Measurements from ENCODE around the gene GRAP.
"Not testable (repeated sequence)": the region's sequence is repeated elsewhere in the genome, so short reads cannot be mapped to it uniquely, and the experiment has no call there.

The GRAP gene

DNA sequence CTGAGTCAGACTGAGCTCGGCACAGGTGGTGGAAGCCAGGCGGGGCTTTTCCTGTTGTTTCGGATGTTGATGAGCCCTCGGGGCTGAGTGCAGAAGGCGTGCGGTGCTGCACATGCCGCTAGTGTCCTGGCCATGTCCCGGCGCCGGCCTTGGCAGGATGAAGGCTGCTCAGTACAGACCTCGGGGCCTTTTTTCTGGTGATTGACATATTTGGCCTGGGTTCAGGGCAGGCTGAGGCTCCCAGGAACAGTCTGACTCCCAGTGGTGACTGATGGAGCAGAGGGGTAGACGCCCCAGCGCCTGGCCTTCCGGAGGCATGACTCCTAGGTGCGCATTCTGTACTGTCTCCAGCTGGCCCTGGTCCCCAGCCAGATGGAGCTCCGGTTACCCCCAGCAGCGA lies 8.8 kb downstream of the GRAP start:
- H3K27ac ChIP-seq (ENCODE audit: low read depth, low read length, poor library complexity, severe bottlenecking); H4K20me1 ChIP-seq (ENCODE audit: insufficient read depth, low read length); H2AFZ ChIP-seq (ENCODE audit: low read length); H3K4me1 ChIP-seq (ENCODE audit: insufficient read depth, low read length, severe bottlenecking); H3K4me2 ChIP-seq (ENCODE audit: low read length); H3K4me3 ChIP-seq (ENCODE audit: low read depth, low read length, poor library complexity, severe bottlenecking); H3K79me2 ChIP-seq (ENCODE audit: insufficient read depth, low read length); H3K9me2 ChIP-seq (ENCODE audit: low read depth, low read length); H3K27me3 ChIP-seq (ENCODE audit: insufficient read depth, low read length); H3K36me3 ChIP-seq (ENCODE audit: insufficient read depth, low read length); H3F3A ChIP-seq (ENCODE audit: insufficient read depth, low read length); H3K9ac ChIP-seq (ENCODE audit: low read length); H3K9me3 ChIP-seq (ENCODE audit: low read length): not testable (repeated sequence)

- H3K4me2 ChIP-seq (ENCODE audit: low read length); H3K9me2 ChIP-seq (ENCODE audit: low read depth, low read length); H2AFZ ChIP-seq (ENCODE audit: low read length); H4K20me1 ChIP-seq (ENCODE audit: insufficient read depth, low read length); H3K4me1 ChIP-seq (ENCODE audit: insufficient read depth, low read length, severe bottlenecking); H3K9me3 ChIP-seq (ENCODE audit: low read length); H3K79me2 ChIP-seq (ENCODE audit: insufficient read depth, low read length); H3F3A ChIP-seq (ENCODE audit: insufficient read depth, low read length); H3K27me3 ChIP-seq (ENCODE audit: insufficient read depth, low read length); H3K4me3 ChIP-seq (ENCODE audit: low read depth, low read length, poor library complexity, severe bottlenecking); H3K9ac ChIP-seq (ENCODE audit: low read length); H3K36me3 ChIP-seq (ENCODE audit: insufficient read depth, low read length): not testable (repeated sequence)
- peak overlapping the region; percentile 89 for H3K27ac ChIP-seq (ENCODE audit: low read depth, low read length, poor library complexity, severe bottlenecking)
Observed at GRCh38 chr17:19037547-19037946, 9.2 kb downstream of the GRAP start.

- not testable (repeated sequence) for H3F3A ChIP-seq (ENCODE audit: insufficient read depth, low read length); H3K4me1 ChIP-seq (ENCODE audit: insufficient read depth, low read length, severe bottlenecking); H3K79me2 ChIP-seq (ENCODE audit: insufficient read depth, low read length); H3K9me3 ChIP-seq (ENCODE audit: low read length); H2AFZ ChIP-seq (ENCODE audit: low read length); H3K27me3 ChIP-seq (ENCODE audit: insufficient read depth, low read length); H3K27ac ChIP-seq (ENCODE audit: low read depth, low read length, poor library complexity, severe bottlenecking); H3K9me2 ChIP-seq (ENCODE audit: low read depth, low read length); H3K9ac ChIP-seq (ENCODE audit: low read length); H3K4me2 ChIP-seq (ENCODE audit: low read length); H3K36me3 ChIP-seq (ENCODE audit: insufficient read depth, low read length); H4K20me1 ChIP-seq (ENCODE audit: insufficient read depth, low read length); H3K4me3 ChIP-seq (ENCODE audit: low read depth, low read length, poor library complexity, severe bottlenecking)
Observed at GRCh38 chr17:19036186-19036585, 10.6 kb downstream of the GRAP start.

DNA sequence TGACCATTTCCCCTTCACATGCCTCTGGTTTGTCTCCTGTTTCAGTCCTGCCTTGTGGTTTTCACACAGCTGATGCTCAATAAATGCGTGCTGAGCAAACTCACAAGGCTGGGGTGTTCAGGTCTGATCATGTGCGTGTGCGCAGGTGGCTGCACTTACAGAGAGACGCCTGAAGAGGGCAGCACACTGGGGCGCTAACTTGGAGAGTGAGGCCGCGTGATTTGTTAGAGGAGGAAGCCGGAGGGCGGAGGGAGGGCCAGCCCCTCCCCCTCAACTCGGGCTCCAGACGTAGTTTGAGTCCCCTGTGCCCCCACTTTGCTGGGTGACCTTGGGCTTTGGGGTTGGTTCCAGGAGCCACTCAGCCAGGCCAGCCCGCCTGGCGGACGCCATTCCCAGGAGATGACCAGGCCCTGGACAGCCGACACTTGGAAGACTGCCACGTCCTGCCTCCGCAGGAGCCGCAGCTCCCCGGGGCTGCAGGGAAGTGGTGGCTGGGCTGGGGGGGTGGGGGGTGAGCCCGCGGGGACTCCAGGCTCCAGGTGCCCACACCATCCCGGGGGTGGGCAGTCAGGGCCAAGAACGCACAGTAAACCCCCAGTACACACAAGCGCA lies 14.3 kb downstream of the GRAP start:
- H3K4me1 ChIP-seq (ENCODE audit: insufficient read depth, low read length, severe bottlenecking); H3K79me2 ChIP-seq (ENCODE audit: insufficient read depth, low read length); H3K9me3 ChIP-seq (ENCODE audit: low read length); H3K27me3 ChIP-seq (ENCODE audit: insufficient read depth, low read length); H3K36me3 ChIP-seq (ENCODE audit: insufficient read depth, low read length); H3K4me2 ChIP-seq (ENCODE audit: low read length); H2AFZ ChIP-seq (ENCODE audit: low read length); H3K9me2 ChIP-seq (ENCODE audit: low read depth, low read length); H3K27ac ChIP-seq (ENCODE audit: low read depth, low read length, poor library complexity, severe bottlenecking); H3K9ac ChIP-seq (ENCODE audit: low read length); H4K20me1 ChIP-seq (ENCODE audit: insufficient read depth, low read length); H3F3A ChIP-seq (ENCODE audit: insufficient read depth, low read length); H3K4me3 ChIP-seq (ENCODE audit: low read depth, low read length, poor library complexity, severe bottlenecking): not testable (repeated sequence)

GRCh38 chr17:19031729-19032128 lies 15.0 kb downstream of the GRAP start:
- not testable (repeated sequence) for H3K9ac ChIP-seq (ENCODE audit: low read length); H3K27ac ChIP-seq (ENCODE audit: low read depth, low read length, poor library complexity, severe bottlenecking); H3K4me2 ChIP-seq (ENCODE audit: low read length)

DNA sequence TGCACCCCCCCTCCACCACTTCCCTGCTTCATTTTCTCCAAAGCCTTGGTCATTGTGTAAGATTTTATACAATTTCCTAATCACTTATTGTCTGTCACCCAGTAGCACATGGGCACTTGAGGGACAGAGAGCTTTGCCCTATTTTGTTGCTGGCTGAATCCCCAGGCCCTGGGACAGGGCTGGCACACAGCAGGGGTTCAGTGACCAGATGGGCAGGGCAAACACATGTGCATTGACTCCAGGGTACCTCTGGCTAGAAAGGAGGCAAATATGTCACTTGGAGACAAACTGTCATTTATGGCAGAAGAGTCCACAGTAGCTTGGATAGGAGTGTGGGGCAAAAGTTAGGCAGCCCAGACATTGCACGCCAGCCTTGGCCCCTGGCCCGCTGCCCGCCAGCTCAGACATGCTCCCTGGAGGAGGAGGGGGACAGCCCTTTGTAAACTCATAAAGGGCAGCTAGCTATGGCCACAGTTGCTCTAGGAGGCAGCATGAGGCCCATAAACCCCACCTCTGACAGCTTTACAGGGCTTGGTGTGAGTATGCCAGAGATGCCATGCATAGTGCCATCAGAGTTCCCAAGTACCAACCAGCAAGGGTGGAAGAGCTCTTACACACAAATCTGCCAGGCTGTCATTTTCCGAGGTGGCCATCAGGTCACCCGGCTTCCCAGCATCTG lies 15.8 kb downstream of the GRAP start:
- H3K27ac ChIP-seq (ENCODE audit: low read depth, low read length, poor library complexity, severe bottlenecking); H3K9me2 ChIP-seq (ENCODE audit: low read depth, low read length); H3K27me3 ChIP-seq (ENCODE audit: insufficient read depth, low read length); H3F3A ChIP-seq (ENCODE audit: insufficient read depth, low read length); H3K36me3 ChIP-seq (ENCODE audit: insufficient read depth, low read length); H3K79me2 ChIP-seq (ENCODE audit: insufficient read depth, low read length); H2AFZ ChIP-seq (ENCODE audit: low read length); H4K20me1 ChIP-seq (ENCODE audit: insufficient read depth, low read length); H3K4me2 ChIP-seq (ENCODE audit: low read length); H3K9ac ChIP-seq (ENCODE audit: low read length); H3K4me3 ChIP-seq (ENCODE audit: low read depth, low read length, poor library complexity, severe bottlenecking); H3K4me1 ChIP-seq (ENCODE audit: insufficient read depth, low read length, severe bottlenecking); H3K9me3 ChIP-seq (ENCODE audit: low read length): not testable (repeated sequence)

More at GRCh38 chr17:19031729-19032128, 15.0 kb downstream of the GRAP start:
- H4K20me1 ChIP-seq (ENCODE audit: insufficient read depth, low read length); H3K4me1 ChIP-seq (ENCODE audit: insufficient read depth, low read length, severe bottlenecking); H2AFZ ChIP-seq (ENCODE audit: low read length); H3K9me3 ChIP-seq (ENCODE audit: low read length); H3K36me3 ChIP-seq (ENCODE audit: insufficient read depth, low read length); H3K9me2 ChIP-seq (ENCODE audit: low read depth, low read length); H3F3A ChIP-seq (ENCODE audit: insufficient read depth, low read length); H3K79me2 ChIP-seq (ENCODE audit: insufficient read depth, low read length); H3K4me3 ChIP-seq (ENCODE audit: low read depth, low read length, poor library complexity, severe bottlenecking); H3K27me3 ChIP-seq (ENCODE audit: insufficient read depth, low read length): not testable (repeated sequence)
- TF ChIP-seq, protein P1, sequence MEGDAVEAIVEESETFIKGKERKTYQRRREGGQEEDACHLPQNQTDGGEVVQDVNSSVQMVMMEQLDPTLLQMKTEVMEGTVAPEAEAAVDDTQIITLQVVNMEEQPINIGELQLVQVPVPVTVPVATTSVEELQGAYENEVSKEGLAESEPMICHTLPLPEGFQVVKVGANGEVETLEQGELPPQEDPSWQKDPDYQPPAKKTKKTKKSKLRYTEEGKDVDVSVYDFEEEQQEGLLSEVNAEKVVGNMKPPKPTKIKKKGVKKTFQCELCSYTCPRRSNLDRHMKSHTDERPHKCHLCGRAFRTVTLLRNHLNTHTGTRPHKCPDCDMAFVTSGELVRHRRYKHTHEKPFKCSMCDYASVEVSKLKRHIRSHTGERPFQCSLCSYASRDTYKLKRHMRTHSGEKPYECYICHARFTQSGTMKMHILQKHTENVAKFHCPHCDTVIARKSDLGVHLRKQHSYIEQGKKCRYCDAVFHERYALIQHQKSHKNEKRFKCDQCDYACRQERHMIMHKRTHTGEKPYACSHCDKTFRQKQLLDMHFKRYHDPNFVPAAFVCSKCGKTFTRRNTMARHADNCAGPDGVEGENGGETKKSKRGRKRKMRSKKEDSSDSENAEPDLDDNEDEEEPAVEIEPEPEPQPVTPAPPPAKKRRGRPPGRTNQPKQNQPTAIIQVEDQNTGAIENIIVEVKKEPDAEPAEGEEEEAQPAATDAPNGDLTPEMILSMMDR (IDR thresholded peaks at IDR 0.05; ENCODE audit: low read length), result peak; percentile 5; the same call in 1 of the 2 replicates

DNA sequence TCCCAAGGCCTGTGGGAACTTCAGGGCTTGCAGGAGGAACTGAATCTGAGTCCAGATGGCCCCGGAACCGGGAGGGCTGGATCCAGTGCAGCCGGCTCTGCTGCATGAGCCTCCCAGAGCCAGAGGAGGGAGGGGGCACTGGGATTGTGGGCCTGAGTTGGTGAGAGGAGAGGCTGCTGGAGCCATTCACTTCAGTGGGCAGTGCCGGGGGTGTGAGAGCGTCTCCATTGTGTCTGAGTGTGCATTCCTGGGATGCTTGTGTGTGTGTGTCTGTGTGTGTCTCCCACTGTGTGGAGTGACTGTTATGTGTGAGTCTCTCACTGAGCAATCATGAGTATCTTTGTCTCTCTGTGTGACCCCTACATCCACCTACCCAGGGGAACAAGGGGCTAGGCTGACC lies 17.0 kb downstream of the GRAP start:
- not testable (repeated sequence) for H3K36me3 ChIP-seq (ENCODE audit: insufficient read depth, low read length); H4K20me1 ChIP-seq (ENCODE audit: insufficient read depth, low read length); H3K9ac ChIP-seq (ENCODE audit: low read length); H3K4me2 ChIP-seq (ENCODE audit: low read length); H3K9me2 ChIP-seq (ENCODE audit: low read depth, low read length); H3K27me3 ChIP-seq (ENCODE audit: insufficient read depth, low read length); H2AFZ ChIP-seq (ENCODE audit: low read length); H3F3A ChIP-seq (ENCODE audit: insufficient read depth, low read length); H3K27ac ChIP-seq (ENCODE audit: low read depth, low read length, poor library complexity, severe bottlenecking); H3K9me3 ChIP-seq (ENCODE audit: low read length); H3K4me1 ChIP-seq (ENCODE audit: insufficient read depth, low read length, severe bottlenecking); H3K79me2 ChIP-seq (ENCODE audit: insufficient read depth, low read length); H3K4me3 ChIP-seq (ENCODE audit: low read depth, low read length, poor library complexity, severe bottlenecking)

Measured in OCI-LY1 (cell line).